GM12872 (cell line): ENCODE results near the gene GDF11.

ENCODE experiments used
- CTCF ChIP-seq: IDR thresholded peaks from 3 replicates; pipeline ENCODE4 v1.5.1; 2011; ENCODE audit warnings: low read depth, mild to moderate bottlenecking, low read length, moderate library complexity; ENCODE audit not compliant: insufficient read depth

GDF11 gene

GRCh38 chr12:55703901-55704761 lies 38.8 kb upstream of the GDF11 start:
- no peak for TF ChIP-seq CTCF

- TF ChIP-seq CTCF, result no peak
Measured at GRCh38 chr12:55704824-55705718, 37.9 kb upstream of the GDF11 start.

GRCh38 chr12:55705782-55706402 lies 37.0 kb upstream of the GDF11 start:
- TF ChIP-seq CTCF, result peak; percentile 61

DNA sequence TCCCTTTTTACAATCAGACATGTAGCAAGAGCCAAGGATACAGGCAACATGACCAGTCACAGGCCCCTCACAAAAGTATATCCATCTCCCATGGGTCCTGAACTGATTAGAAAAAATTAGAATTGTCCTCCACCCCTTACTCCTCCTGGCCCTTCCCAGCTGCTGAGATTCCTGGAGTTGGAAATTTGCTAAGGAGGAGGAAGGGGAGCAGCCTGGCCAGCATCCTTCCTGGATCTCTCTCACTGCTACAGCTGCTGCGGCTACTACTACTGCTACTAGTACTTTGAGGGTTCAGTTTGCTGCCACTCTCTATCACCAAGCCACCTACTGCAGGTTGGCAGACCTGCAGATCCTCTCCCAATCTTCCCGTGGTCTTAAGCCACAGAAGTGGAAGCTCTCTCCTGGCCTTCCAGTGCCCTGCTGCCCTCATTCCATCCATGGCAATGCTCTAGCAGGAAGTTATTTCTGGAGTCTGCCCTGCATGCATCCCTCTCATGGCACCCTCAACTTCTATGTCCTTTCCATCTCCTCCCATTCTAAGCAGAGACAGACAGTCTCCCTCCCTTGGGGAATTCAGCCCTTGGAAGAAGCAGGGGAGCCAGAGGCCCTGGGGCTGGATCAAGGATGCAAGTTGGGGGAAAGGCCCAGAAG lies 36.2 kb upstream of the GDF11 start:
- no peak for TF ChIP-seq CTCF

DNA sequence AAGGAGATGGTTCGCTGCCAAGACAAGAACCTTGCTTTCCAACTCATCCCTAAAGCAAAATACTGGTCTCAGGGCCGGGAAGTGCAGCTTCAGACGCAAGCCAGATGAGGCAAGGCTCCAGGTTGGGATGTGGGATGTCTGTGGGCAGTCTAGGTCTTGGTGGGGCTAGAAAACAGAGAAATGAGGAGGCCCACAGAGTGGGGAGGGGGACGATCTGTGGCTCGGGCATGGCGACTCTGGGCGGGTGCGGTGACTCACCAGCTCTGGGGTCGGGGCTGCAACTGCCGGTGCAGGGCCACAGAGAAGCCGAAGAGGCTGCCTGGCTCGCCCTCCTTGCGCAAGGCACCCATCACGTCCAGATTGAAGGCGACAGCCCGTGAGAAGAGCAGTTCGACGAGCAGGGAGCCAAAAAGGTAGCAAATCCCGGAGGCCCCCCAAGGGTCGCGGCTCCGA lies 35.7 kb upstream of the GDF11 start:
- no peak for TF ChIP-seq CTCF

DNA sequence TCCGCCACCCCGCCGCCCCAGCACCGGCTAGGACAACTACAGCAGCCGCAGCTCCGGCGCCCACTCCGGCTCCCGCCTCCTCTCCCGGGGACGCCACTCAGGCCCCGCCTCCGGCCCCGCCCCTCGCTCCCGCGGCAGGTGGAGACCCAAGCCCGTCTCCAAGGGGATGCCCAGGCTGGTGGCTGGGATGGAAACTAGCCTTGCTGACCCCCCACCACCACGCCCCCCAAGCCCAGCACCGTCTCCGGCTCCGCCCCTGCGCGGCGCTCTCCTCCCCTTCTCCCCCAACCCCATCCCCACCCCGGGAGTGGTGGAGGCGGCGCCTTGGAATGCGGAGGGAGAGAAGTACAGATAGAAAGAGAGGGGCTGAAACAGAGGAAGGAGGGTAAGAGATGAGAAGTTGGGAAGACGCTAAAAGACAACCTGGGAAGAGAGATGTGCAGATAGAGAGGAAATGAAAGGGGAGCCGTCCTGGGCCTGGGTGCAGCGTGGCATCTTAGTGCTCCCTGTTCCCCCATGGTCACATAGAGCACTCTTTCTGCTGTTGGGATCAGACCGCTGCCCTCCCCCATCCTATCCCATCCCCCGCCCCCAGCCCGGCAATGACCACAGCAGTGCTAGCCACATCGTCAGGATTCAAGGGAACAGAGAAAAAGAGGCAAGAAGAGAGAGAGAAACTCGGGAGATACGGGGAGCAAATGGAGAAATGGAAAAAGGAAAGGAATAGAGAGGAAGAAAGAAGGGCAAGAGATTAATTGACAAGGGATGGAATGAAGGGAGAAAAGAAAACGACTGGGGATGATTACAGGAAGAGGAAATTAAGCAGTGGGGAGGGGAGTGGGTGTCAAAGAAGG lies 34.9 kb upstream of the GDF11 start, which contains the start of gene ITGA7:
Gene ITGA7 (minus strand): TSS at position 64 of the 854 bp plus-strand sequence. CDS start 222 bp downstream, outside the sequence.
- TF ChIP-seq CTCF, result no peak
